Calu3 (cell line): Measurements from ENCODE around the gene SCLY. TPM values are rescaled to one million over a fixed set of nuclear protein-coding genes. Genes with fewer than 3 reads are reported as not detected.

Source experiments
- BruUV-seq: library from RNA; stranded (reverse); fragments of 400-500 nt; replicated peaks from 2 replicates; lab custom pipeline; 2021; lab: Mats Ljungman, UMichigan
- CTCF ChIA-PET: fragments of 300-600 bp; sonication (Branson Sonifier 250); formaldehyde crosslinking; loops from one replicate; lab custom pipeline; 2022; ENCODE audit warnings: antibody characterized with exemption; lab: Charles Lee
- DNase-seq: peaks from one replicate; pipeline ENCODE4 v3.0.0; 2022
- H3K27ac Mint-ChIP-seq: one replicate; pipeline ENCODE4 v1.8.0; 2022; ENCODE audit warnings: mixed read lengths; ENCODE audit not compliant: unreplicated experiment
- H3K27me3 Mint-ChIP-seq: one replicate; pipeline ENCODE4 v1.8.0; 2022; ENCODE audit warnings: mixed read lengths; ENCODE audit not compliant: unreplicated experiment
- H3K36me3 Mint-ChIP-seq: one replicate; pipeline ENCODE4 v1.8.0; 2022; ENCODE audit warnings: mild to moderate bottlenecking, moderate library complexity, mixed read lengths; ENCODE audit not compliant: insufficient read depth, unreplicated experiment
- H3K4me1 Mint-ChIP-seq: one replicate; pipeline ENCODE4 v1.8.0; 2022; ENCODE audit warnings: mild to moderate bottlenecking, low read depth, mixed read lengths; ENCODE audit not compliant: unreplicated experiment
- H3K4me3 Mint-ChIP-seq: one replicate; pipeline ENCODE4 v1.8.0; 2022; ENCODE audit warnings: mild to moderate bottlenecking, low read depth, moderate library complexity, mixed read lengths; ENCODE audit not compliant: unreplicated experiment
- H3K9me3 Mint-ChIP-seq: one replicate; pipeline ENCODE4 v1.8.0; 2022; ENCODE audit warnings: low read depth, mixed read lengths; ENCODE audit not compliant: unreplicated experiment
- CTCF ChIP-seq: fragments of 200-600 bp; IDR thresholded peaks from one replicate; pipeline ENCODE4 v1.8.0; 2022; ENCODE audit warnings: antibody characterized with exemption; ENCODE audit not compliant: unreplicated experiment
- intact Hi-C: fragments of 100-400 bp; cut with micrococcal nuclease; formaldehyde crosslinking; loops from one replicate; pipeline ENCODE4 v1.10.0; 2022; ENCODE audit not compliant: unreplicated experiment
- total RNA-seq: library from RNA; stranded (reverse); gene quantifications from 2 replicates; pipeline ENCODE4 v1.2.3, GENCODE V29; 2022

The SCLY gene
- total RNA-seq, 1 experiment from 2014 or later, result 37.5 TPM

DNA sequence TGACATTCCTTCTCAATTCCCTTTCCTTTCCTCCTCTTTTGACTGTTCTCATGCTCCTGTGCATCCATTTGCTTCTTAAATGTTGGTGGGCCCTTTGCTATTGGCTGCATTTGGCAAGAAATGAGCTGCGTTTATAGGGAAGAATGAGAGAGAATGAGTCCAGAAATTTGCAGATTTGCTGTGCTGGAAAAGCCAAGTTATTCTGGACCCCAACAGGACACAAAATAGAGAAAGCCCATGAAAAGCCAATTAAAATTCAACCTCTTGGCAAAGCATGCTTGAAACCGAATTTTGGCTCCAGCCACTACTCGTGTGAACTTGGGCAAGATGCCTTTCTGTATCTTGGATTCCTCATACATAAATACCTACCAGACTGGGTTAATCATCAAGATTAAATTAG, 1.3 kb upstream of the SCLY start:
- Mint-ChIP-seq H3K27me3 (peaks cover 11% of the 10 kb centered on the region), H3K36me3 (peaks cover 24% of the 10 kb centered on the region), H3K4me1 (peaks cover 44% of the 10 kb centered on the region), H3K27ac (no peak overlapping the region), H3K9me3 (no peaks in the 10 kb centered on the region), H3K4me3 (peak overlapping the region; percentile 83)
- CTCF ChIA-PET, result interaction anchor here (0.7 kb wide), 1 partner anchor 577 kb away, joined by 5 read pairs; no protein-coding TSS in a partner anchor
- no TSS peak for BruUV-seq
- intact Hi-C loops, result no loop called here
- DNase-seq, result no peak
- no peak for TF ChIP-seq CTCF

DNA sequence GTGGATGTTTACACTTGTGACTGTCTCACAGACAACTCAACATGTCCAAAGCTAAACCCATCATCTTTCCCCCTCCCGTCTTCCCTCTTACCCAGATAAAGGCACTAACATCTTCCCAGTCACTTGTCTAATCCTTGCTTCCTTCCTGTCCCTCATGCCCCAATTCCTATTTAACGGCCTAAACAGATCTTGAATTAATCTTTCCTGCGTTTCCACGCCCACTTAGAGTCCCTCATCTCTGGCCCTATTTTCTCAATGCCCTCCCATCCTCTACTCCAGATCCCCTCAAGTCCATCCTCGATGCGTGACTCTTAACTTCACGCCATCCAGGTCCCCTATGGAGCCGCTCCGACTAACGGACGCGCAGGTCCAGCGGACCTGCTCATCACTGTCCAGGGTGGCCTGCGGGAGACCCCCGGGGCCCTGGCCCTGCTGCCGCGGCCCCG, 682 bp upstream of the SCLY start:
- intact Hi-C loops, result loop anchor here (5.0 kb wide), 1 partner anchor 82 kb away; no protein-coding TSS in a partner anchor
- Mint-ChIP-seq H3K9me3 (no peaks in the 10 kb centered on the region), H3K27ac (peak overlapping the region; percentile 41), H3K4me3 (peak overlapping the region; percentile 83), H3K36me3 (peaks cover 24% of the 10 kb centered on the region), H3K4me1 (peaks cover 50% of the 10 kb centered on the region), H3K27me3 (peaks cover 11% of the 10 kb centered on the region)
- TF ChIP-seq CTCF, result no peak
- no TSS peak for BruUV-seq
- CTCF ChIA-PET, result interaction anchor here (0.8 to 1.0 kb wide), 3 partner anchors 39 to 203 kb away, joined by 3 to 6 read pairs (median 3); no protein-coding TSS in a partner anchor
- DNase-seq, result no peak

GRCh38 chr2:238061315-238062202, 758 bp downstream of the SCLY start:
- peak; percentile 36 for DNase-seq
- CTCF ChIA-PET, result interaction anchor here (1.0 to 1.2 kb wide), 2 partner anchors 80 to 202 kb away, joined by 3 read pairs; no protein-coding TSS in a partner anchor
- BruUV-seq, result no TSS peak
- peak overlapping the region; percentile 83 for H3K4me3 Mint-ChIP-seq
- no peak for TF ChIP-seq CTCF
- peaks cover 55% of the 10 kb centered on the region for H3K4me1 Mint-ChIP-seq
- intact Hi-C loops, result loop anchor here (5.0 kb wide), 1 partner anchor 81 kb away; no protein-coding TSS in a partner anchor
- H3K9me3 Mint-ChIP-seq, result no peaks in the 10 kb centered on the region
- peaks cover 2% of the 10 kb centered on the region for H3K27me3 Mint-ChIP-seq
- peaks cover 28% of the 10 kb centered on the region for H3K36me3 Mint-ChIP-seq
- peak overlapping the region; percentile 57 for H3K27ac Mint-ChIP-seq

DNA sequence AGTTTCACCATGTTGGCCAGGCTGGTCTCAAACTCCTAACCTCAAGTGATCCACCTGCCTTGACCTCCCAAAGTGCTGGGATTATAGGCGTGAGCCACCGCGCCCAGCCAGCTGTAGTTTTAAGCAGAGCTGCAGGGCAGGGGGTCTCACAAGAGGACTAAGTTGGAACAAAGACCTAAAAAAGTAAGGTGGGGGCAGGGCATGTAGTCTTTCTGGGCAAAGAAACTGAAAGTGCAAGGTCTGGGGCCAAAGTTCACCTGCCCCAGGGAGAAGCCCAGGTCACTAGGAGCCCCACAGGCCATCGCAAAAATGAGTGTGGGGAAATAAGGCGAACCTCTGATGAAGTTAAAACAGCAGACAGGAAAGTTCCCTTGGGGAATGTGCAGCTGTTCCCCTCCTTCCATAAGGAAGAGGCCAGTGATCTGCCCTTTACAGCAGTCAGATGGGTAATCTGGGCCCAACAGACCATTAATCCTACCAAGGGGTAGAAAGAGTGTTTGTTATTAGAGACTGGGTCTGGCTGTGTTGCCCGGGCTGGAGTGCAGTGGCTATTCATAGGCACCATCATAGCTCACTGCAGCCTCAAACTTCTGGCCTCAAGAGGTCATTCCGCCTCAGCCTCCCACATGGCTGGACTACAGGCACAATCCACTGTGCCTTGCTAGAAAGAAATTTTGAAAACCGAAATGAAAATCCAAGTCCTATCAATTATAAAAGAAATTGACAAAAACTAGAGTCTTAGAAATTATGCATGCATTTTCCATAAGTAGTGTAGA, 2.8 kb downstream of the SCLY start:
- BruUV-seq, result no TSS peak
- H3K27me3 Mint-ChIP-seq, result no peaks in the 10 kb centered on the region
- no peaks in the 10 kb centered on the region for H3K9me3 Mint-ChIP-seq
- TF ChIP-seq CTCF, result no peak
- H3K36me3 Mint-ChIP-seq, result peaks cover 29% of the 10 kb centered on the region
- CTCF ChIA-PET, result no interaction called here
- peaks cover 55% of the 10 kb centered on the region for H3K4me1 Mint-ChIP-seq
- no peak overlapping the region for H3K27ac Mint-ChIP-seq
- DNase-seq, result no peak
- H3K4me3 Mint-ChIP-seq, result peak overlapping the region; percentile 18
- intact Hi-C loops, result loop anchor here (5.0 kb wide), 1 partner anchor 79 kb away; no protein-coding TSS in a partner anchor
